NK-92 treated with Interleukin-12 subunit alpha and Interleukin-12 subunit beta, amount 100 ng/mL, for 24 hours (cell line): Measurements from ENCODE around the gene PI16.

ENCODE experiments used
- DNase-seq: peaks from one replicate; lab custom pipeline; 2025; lab: John Stamatoyannopoulos, UW

The PI16 gene

GRCh38 chr6:37004044-37004980 is 49.8 kb downstream of the PI16 start:
- DNase-seq: no peak

GRCh38 chr6:37005061-37005810 is 50.7 kb downstream of the PI16 start, which contains the start of gene FGD2:
TSS of gene FGD2 (plus strand) at chr6:37005655. CDS start at chr6:37005818, 163 bp downstream.
- DNase-seq: no peak

GRCh38 chr6:37005827-37006567 is 51.5 kb downstream of the PI16 start:
- no peak for DNase-seq

- DNase-seq: no peak
Measured at GRCh38 chr6:37006793-37007339, 52.3 kb downstream of the PI16 start.

GRCh38 chr6:37007340-37008043 is 53.0 kb downstream of the PI16 start:
- no peak for DNase-seq

GRCh38 chr6:37008484-37009465 is 54.2 kb downstream of the PI16 start:
- DNase-seq: no peak

- DNase-seq: no peak
Measured at GRCh38 chr6:37010402-37010892, 55.9 kb downstream of the PI16 start.

- DNase-seq: no peak
Measured at GRCh38 chr6:37011656-37012378, 57.3 kb downstream of the PI16 start.

GRCh38 chr6:37013516-37014491 is 59.3 kb downstream of the PI16 start:
- no peak for DNase-seq
